Left forelimb (tissue), 1 donor: ENCODE results near the gene PKIB.
"Not testable (repeated sequence)": the region's sequence is repeated elsewhere in the genome, so short reads cannot be mapped to it uniquely, and the experiment has no call there.

Experiments
- DNase-seq: peaks from one replicate; pipeline ENCODE4 v3.0.0-alpha.2; 2018; ENCODE audit warnings: low spot score

Gene PKIB

GRCh38 chr6:122747573-122747972 is 137.4 kb downstream of the PKIB start:
- no peak for DNase-seq

DNA sequence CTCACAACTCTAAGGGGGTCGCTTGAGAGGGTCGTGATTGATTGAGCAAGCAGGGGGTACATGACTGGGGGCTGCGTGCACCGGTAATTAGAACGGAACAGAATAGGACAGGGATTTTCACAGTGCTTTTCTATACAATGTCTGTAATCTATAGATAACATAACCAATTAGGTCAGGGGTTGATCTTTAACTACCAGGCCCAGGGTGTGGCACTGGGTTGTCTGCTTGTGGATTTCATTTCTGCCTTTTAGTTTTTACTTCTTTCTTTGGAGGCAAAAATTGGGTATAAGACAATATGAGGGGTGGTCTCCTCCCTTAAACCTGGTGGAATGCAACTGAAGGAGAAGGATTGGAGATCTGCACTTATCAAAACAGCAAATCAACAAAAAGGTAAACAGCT is 138.7 kb downstream of the PKIB start:
- not testable (repeated sequence) for DNase-seq

DNA sequence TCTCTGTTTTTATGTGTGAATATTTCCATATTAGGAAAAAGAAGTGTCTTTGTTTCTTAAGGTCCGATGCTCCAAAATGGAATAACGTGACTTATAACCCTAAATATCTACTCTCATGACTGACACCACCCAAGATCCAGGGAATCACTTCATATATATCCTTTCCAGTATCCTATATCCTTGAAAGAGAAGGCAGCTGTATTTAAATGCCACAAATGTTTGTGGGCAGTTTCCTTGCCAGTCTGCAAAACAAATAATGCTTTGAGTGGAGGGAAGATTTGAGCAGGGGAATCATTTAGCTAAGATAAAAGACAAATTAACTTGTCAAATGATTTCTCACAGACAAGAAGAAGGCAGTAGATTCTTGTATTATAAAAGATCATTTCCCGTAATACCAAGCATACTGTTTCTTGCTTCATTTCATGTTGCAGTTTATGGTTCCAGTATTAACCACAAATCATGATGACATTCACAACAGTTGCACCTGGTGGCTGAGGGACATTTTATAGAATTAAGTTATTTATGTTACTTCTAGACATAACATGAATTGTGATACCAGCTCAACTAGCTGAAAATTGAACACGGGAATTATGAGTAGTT is 139.3 kb downstream of the PKIB start:
- DNase-seq = no peak

DNA sequence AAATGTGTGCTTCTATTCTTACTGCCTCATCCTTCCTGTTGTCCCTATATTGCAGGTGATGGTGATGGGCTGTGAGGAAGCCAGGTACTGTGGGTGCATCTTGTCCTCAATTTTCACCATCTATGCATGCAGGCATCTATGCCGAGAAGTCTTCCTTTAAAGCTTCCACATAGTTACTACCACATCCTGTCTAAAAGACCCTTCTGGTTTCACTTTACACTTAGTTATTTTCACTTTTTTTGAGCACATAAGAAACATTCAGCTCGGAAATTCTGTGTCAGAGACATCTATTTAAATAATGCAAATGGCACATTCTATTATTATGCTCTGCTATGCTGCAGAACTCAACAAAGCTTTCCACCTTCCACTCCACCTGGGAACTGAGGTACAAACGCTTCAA is 141.1 kb downstream of the PKIB start:
- DNase-seq = no peak

DNA sequence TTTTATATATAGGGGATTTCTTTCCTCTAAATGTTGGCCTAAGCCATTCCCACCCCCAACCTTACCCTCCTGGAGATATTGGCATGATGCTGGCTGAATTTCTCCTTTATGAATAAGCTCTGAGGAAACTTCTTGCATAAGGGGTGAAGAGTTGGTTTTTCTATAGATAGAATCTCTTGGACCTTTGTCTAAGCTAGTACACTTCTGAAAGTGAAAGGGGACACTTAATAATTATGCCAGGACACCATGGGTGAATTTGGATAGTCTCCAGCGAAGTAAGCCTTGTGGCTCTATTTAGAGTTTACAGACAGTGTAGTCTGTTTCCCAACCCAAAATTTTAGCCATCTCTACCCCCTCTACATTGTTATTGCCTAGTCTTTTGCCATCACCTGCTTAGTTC is 142.3 kb downstream of the PKIB start:
- no peak for DNase-seq

DNA sequence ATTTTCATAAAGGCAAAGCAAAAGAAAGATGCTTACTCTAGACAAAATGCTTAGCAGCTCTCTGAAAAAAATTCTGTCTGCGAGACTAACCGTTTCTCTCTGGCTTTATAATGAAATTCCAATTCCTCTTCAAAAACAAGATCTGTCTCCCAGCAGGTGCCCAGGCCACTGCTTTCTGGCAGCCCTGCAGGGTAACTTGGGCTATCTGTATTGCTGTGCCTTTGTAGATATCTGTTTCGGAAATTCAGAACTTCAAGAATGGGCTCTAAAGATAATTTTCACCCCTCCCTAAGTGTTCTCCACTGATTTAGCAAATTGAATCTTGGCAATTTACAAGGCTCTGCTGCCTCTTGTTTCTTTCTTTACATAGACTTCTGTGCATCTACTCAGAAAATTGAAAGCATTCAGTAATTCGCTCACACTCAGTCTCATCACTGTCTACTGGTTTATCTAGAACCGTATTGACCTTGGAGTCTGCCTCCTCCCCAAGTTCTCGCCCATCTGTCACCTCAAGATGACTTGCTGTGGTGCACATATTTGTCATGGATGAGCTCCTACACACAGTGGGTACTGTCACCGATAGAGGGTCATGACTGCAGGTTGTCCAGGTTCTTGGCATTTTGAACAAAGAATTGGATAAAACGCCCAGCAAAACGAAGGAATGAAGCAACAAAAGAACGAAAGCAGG is 142.9 kb downstream of the PKIB start:
- DNase-seq = no peak

GRCh38 chr6:122753688-122754056 is 143.5 kb downstream of the PKIB start:
- DNase-seq = no peak

DNA sequence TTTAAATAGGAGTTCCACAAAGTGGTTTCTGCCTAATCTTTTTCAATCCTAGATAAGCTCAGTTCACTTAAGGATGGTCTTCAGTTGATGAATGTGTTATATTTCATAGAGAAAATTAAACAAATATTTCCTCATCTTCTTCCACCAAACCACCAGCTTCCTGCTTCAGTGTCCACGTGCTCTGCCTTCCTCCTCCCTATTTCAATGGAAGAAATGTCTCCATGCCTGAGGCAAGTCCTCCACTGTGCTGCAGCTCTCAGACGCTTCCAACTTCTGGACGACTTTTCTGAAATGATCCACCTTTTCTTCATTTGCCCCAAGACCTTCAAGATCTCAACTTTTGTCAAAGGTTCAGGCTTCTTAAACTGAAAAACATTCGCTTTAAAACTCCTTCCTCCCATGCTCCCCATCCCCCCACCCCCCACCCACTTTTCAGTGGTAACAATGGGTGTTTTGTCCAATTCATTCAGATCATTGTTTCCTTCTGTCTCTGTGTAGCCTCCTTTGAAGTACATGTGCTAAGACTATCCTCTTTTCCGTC is 144.1 kb downstream of the PKIB start:
- no peak for DNase-seq

GRCh38 chr6:122755901-122756300 is 145.7 kb downstream of the PKIB start:
- DNase-seq = no peak

DNA sequence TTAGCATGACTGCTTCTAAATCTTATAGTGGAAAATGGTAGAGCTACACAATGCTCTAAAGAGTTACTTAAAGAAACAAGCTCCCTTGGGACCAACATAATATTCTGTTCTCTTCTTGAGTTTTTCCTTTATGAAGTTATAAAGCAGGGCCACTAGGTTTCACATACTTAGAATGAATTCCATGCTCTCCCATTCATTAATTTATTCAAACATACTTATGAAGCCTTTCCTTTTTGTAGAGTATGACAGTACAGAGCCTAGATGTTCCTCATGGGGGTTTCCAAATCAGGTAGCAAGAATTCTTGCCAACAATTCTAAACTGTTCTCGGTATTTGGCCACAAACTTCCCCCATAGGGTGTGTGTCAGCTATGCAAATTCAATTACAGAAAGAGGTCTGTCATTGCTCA is 148.7 kb downstream of the PKIB start:
- no peak for DNase-seq

DNA sequence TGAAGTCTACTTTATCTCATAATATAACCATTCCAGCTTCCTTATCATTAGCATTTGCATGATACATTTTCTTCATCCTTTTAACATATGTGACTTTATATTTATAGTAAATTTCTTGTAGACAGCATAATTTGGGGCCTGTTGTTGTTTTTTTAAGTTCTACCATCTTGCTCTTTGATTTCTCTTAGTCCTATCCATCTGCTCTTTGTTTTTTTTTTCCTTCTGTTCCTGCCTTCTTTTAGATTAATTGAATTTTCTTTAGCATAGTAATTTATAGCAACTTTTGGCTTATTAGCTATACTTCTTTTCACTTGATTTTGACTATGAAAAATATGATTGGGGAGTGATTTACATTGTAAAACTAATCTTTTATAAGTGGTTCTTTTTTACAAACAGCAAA is 150.1 kb downstream of the PKIB start:
- no peak for DNase-seq

- DNase-seq = no peak
These were observed 156.1 kb downstream of the PKIB start for GRCh38 chr6:122766256-122766655.

- no peak for DNase-seq
These were observed 160.8 kb downstream of the PKIB start for GRCh38 chr6:122770835-122771601.

DNA sequence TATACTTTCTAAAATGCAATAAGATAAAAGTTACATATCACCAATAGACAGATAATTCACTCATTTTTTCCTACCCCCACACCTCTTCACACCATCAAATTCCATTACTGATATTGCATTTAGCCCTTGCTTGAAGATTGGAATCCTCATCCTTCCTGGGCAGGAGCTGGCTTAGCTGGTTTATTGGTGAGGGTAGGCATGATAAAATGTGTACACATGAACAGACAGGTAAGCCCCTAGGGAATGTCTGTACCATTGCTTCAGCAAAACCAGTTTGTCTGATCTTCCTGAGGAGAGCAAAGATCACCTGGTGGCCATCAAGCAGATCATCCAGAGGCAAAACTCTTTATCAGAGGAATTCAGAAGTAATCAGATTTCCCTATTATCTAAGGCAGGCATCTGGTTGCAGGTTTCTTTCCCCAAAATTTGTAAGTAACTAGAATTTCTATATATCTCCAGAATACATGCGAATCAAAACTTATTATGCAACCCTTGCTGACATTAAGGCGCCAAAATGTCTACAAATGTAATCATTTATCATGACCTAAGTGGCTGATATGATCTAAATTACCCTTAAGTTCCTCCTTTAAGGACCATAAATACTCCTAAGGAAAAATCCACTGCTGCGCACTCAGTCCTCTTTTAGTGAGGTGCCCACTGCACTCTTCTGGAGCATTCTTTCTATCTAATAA is 162.7 kb downstream of the PKIB start:
- no peak for DNase-seq
